SKM-1 (cell line): Measurements from ENCODE around the gene DNASE1L3.

Experiments used
- DNase-seq: peaks from one replicate; lab custom pipeline; 2025; ENCODE audit not compliant: unreplicated experiment; lab: John Stamatoyannopoulos, UW

The DNASE1L3 gene

DNA sequence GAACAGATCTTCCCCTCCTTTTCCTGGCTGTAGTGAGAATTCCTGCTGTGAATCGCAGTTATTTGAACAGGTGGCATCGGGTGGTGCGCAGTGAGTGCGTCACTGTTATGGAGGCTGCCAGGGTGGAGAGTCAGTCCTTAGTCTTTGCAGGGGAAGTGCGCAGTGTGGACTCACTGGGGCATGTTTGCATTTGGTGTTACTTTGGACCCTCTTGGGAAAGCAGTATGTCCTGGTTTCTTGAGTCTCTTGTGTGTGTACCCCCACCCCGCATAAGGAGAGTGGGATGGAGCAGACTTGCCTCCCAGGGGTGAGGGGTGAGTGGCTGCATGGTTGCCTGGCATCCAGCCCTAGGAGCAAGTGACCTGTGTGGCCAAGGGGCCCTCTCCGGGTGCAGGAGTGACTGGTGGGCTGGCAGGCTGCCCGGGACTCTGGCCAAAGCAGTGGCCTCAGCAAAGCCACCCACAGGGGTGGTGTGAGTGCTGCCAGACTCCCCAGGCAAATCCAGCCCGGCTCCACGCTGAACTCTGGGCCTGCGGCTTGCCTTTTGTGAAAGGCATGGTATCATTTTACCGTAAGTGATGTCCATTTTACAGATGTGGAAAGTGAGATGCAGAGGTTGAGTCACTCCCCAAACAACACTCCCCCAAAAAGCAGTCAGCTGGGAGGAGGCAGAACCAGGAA lies 46.4 kb downstream of the DNASE1L3 start:
- no peak for DNase-seq

DNA sequence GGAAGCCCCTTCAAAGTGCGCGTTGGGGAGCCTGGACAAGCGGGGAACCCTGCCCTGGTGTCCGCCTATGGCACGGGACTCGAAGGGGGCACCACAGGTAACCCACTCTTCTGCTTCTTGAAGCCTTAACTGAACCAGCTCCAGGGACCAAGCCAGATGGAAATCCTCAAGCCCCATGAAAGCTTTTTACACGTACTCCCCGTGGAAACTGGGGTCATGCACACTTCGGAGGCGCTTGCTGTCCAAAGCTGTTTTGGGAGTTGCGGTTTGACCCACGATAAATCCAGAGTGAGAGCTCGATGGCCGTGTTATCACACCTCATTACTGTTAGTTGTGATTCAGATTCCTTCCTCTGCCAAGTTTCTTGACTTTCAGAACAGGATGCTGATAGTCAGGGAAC lies 47.5 kb downstream of the DNASE1L3 start:
- no peak for DNase-seq

DNA sequence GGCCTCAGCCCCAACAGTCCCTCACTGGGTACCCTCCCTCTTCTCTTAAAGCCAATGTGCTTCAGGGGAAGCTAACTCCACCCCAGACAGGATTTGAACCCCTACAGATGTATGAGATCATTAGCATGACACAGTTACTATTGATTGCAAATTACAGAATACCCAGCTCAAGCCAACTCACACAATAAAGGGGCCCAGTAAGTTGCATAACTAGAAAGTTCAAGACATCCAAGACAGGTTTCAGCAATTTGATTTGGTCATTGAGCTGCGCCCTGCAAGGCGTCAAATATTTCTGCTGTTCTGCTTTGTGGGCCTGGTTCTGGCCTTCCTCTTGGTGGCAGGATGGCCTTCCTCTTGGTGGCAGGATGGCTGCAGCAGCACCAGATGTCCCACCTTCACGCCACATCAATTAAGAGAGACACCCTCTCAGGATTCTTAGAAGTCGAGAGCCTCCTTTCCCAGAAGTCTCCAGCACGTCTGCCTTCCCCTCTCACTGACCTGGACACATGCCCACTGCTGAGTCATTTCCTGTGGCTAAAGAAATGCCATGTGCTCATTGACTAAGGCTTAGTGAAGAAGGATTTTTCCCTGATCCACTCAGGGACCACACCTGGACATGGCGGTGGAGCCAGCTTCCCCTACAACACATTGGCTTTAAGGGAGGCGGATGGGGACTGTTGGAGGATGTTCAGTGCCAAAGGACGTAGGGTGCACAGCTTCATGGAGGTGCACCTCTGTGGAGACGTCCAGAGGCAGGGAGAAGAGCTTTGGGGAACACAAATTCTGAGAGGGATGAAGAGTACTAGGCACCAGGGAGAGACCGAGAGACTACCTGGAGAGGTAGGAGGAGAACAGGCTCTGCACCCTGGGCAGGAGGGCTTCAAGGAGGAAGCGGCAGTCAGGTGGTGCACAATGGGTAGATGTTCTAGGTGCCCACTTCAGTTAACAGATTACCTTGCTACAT lies 49.1 kb downstream of the DNASE1L3 start:
- DNase-seq, result no peak

DNA sequence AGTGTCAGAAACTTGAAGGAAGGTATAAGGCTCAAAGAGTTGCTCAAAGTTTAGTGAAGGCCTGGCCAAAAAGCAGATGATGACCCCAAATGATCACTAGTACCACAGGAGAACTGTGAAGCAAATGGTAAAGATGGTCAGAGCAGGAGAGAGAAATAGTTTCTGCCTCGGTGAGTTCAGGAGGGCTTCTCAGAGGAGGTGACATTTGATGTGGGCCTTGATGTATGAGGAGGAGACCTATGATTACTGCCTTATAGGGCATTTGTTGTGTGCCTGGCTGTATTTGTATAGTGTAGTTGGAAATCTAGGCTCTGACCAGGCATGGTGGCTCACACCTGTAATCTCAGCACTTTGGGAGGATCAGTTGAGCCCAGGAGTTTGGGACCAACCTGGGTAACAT lies 50.4 kb downstream of the DNASE1L3 start:
- DNase-seq, result no peak

DNA sequence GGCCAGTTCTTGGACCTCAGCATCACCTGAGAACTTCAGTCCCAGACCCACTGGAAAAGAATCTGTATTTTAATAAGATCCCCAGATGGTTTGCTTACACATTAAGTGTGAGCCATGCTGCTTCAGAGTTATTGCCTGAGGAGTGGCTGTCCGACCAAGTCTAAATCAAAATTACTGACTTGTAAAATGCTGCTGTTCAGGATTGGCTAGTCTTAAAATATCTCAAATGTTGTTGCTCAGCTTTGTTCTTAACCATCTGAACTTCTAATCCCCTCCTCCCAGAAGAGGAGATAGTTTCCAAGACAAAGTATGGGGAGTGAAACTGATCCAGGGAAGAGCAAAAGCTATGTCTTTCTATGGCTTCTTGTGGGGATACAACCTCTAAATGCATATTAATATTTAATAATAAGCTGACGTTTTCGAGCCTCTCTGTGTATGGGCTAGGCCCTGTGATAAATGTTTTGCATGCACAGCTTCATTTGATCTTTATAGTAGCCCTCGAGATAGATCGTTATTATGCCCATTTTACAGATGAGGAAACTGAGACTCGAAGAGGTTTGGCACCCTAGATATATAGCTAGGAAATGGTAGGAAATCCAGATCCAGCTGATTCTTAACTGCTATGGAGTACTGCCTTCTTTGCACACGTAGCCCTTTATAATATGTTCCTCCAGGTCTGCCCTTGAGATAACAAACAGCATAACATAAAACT lies 52.2 kb downstream of the DNASE1L3 start:
- DNase-seq, result no peak

DNA sequence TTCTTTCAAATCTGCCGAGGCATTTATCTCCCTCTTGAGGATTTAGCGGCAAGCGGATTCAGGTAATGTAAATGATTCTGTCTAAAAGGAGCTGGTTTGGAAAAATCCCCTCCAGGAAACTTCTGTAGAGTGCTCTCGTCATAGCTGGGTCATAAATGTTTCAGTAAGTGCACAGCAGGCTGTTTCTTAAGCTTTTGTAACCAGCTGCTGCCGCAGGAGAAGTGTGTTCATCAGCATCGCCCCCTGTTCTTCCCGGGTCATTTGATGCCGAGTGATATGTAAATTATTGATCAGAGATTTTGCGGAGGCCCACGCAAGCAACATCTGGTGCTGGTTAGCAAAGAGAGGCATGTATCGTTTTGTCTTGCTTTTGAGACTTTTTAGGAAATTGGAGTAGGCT lies 53.1 kb downstream of the DNASE1L3 start:
- DNase-seq, result no peak

DNA sequence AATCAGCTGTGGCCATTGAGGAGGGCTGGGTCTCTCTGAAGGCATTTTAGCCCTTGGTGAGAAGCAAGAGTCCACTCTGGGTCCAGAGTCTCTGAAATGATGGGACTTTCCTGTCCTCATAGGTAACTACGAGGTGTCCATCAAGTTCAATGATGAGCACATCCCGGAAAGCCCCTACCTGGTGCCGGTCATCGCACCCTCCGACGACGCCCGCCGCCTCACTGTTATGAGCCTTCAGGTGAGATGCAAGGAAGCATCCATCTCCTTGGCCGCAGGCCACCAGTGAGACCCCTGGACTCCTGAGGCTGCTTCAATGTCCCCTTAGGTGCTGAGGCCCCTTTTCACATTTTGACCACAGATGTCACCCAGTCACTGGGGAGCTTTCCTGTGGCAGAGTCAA lies 54.9 kb downstream of the DNASE1L3 start:
- no peak for DNase-seq

DNA sequence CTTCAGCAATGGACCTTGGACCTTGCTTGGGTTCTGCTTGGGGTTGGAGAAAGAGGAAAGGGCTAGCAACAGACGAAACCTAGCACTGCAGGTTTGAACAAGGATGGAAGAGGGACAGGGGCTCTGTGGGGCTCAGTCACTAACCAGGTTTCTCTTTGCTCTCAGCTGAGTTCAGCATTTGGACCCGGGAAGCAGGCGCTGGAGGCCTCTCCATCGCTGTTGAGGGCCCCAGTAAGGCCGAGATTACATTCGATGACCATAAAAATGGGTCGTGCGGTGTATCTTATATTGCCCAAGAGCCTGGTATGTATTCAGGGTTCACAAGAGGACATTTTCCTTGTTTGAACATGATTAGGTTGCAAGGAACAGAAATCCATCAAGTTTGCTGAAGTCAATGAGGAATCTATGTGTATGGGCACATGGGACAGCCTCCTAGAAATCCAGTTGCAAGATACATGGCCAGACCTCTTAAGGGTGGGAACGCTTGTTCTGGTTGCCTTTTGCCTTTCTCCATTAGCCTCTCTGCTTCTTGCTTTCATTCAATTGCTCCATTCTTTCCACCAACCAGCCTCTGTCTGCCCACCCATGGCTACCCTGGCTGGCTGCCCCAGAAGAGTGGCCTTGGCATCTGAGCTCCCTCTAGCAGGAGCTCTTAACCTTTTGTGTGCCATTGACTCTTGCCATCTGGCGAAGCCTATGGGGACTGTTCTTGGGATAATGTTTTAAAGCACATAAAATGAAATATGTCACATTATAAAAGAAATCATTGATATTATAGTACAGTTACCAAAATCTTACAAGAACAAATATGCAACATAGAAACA lies 55.9 kb downstream of the DNASE1L3 start:
- no peak for DNase-seq

DNA sequence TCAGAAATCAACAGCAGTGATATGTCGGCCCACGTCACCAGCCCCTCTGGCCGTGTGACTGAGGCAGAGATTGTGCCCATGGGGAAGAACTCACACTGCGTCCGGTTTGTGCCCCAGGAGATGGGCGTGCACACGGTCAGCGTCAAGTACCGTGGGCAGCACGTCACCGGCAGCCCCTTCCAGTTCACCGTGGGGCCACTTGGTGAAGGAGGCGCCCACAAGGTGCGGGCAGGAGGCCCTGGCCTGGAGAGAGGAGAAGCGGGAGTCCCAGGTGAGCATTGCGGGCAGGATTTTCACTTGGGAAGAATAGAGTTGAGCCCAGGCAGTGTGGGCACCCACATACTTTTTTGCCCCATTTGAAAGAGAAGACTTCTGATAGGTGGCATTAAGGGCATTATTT lies 57.4 kb downstream of the DNASE1L3 start:
- no peak for DNase-seq

DNA sequence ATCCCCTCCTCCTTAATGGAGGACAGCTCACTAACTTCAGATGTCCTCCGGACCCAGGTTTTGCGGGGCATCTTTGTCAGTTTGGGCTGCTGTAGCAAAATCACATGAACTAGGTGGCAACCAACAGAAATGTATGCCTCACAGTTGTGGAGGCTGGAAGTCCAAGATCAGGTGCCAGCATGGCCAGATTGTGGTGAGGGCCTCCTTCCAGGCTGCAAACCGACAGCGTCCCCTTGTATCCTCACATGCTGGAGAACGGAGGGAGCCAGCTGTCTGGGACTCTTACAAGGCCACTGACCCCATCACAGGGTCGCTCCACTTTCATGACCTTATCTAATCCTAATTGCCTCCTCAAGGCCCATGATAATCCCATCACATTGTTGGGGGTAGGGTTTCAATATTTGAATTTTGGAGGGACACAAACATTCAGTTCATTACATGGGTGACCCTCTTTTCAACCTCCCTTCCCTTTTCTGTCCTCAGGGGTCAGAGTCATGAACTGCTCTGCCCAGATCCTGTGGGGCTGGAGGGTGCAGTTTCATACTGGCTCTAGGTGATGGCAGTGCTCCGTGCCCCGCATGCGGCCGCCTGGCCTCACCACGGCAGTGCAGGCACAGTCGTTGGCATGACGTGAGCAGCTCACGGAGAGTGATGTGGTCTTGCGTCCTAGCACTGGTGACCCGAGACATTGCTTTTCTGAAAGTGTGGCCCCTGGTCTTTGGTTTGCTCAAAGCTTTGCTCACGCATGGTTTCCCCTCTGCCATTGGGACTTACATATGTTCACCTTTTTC lies 58.4 kb downstream of the DNASE1L3 start:
- DNase-seq, result no peak

DNA sequence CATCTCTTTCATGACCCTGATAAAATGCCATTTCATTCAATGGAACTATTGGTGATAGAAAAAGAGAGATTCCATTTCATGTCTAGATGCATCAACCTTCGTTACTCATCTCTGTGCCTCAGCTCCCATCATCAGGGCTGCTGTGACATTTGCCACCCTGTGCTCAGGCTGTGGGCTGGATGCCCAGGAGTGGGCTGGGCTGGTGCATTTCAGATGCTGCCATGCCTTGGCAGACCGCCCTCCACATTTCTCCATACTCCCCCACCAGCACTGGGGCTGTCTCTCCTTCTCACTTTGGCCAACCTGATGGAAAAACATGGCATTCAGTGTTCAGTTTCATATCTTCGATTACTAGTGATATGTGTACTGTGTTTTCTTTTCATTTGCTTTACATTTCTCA lies 59.1 kb downstream of the DNASE1L3 start:
- no peak for DNase-seq

DNA sequence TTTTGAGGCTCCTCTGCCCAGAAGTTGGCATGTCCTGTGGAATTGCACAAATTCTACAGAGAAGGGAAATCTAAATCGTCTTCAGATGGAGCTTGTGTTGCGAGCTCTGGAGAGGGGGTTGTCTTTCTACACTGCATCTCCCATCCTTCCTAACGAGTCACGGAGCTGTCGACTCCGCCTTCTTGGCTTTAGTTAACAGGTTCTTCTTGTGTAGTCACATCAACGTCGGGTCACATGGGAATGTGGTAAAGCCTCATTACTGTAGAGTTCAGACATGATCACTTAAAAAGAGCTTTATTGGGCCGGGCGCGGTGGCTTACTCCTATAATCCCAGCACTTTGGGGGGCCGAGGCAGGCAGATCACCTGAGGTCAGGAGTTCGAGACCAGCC lies 60.0 kb downstream of the DNASE1L3 start:
- no peak for DNase-seq

DNA sequence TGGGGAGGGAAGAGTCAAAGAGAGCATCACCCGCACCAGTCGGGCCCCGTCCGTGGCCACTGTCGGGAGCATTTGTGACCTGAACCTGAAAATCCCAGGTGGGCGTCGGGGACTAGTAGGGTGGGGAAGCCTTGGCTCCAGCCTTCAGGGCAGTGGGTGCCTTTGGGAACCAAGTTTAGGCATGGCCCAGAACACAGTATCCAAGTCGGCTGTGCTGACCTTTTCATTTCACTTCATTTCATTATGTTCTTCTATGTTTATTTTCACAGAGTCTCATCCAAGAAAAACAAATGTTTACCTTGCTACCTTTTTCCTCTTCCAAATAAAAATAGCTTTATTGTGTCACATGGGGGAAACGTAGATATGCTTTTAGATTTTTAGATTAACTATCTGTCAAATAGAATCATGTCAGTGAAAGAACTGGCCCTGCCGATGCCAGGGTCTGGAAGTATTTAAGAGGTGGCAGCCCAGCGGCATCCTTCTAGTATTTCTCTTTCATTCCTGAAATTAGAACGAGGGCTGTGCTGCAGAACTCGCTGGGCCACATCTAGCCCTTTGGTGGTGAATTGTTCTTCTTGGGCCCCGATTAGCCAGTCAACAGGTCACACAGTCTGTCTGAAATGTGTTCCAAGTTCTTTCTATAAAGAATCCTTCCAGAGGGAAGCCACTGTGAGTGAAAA lies 60.5 kb downstream of the DNASE1L3 start:
- no peak for DNase-seq

DNA sequence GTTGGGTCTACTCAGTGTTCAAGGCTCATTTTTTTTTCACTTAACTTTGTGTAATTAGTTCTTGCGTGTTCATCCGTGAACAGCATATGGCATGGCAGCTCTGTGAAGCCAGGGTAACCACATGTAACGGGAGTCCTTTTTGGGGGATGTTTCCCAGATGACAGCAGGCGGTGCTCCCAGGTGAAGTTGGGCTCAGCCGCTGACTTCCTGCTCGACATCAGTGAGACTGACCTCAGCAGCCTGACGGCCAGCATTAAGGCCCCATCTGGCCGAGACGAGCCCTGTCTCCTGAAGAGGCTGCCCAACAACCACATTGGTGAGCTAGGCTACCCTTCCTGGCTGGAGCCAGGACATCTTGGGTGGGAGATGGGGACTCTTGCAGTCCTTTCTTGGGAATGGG lies 62.7 kb downstream of the DNASE1L3 start:
- DNase-seq, result no peak

DNA sequence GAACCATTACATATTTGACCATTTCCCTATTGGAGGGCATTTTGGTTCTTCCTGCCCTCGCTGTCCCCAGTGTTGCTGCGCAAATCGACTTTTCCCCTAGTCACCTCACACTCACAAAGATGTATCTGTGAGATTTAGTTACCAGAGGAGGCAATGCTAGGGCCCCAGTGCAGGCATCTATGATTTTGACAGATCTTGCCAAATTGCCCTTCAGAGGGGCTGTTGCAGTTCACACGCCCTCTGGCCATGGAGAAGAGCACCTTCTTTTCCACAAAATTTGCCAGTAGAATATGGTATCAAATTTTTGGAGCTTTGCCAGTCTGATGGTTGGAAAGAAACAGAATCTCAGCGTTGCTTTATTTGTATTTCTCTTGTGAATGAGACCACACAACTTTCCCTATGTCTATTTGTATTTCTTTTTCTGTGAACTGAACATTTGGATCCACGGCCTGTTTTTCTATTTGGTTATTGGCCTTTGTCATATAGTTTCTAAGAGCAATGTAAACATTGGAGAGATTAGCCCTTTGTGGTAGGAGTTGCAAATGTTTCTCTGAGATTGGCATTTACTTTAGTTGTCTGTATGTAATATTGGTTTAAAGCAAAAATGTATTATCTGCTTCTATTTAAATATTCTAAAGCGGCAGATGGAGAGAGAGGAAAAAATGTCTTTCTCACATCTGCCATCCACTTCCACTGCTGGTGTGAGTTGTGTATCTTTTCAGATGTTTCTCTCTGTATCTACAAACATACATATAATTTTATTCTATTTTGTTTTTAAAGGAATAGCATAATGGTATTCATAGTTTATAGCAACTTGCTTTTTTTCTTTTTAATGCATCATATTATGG lies 66.1 kb downstream of the DNASE1L3 start:
- no peak for DNase-seq

DNA sequence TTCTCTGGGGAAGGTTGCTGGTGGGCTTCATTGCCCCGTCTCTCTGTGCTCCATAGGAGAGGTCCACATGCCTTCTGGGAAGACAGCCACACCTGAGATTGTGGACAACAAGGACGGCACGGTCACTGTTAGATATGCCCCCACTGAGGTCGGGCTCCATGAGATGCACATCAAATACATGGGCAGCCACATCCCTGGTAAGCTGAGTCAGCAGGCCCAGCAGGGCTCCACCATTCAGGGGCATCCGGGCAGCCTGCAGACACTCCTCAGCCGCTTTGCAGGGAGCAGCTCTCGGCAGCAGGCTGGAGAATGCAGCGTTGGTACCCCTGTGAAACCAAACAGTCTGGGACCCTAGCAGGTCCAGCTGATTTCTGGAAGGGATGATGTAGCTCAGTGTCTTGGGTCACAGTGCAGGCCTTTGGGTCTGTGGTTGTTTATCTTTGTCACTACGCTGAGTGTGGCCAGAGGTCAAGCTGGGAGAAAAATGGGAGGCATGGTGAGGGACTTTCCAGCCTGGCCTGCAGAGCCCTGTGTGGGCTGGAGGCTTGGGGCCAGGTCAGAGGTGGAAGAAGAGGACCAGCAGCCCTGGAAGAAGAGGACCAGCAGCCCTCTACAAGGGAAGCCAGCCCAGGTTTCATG lies 67.2 kb downstream of the DNASE1L3 start:
- DNase-seq, result no peak
